Colonic mucosa (tissue), 4 donors: ENCODE data around the gene CEMIP. TPM values are rescaled to one million over a fixed set of nuclear protein-coding genes. Genes with fewer than 3 reads are reported as not detected.

Experiments used
- DNase-seq: peaks from one replicate; pipeline ENCODE4 v3.0.0-alpha.2; 2020
- H3K27ac ChIP-seq: fragments of 200-600 bp; one replicate; pipeline ENCODE4 v1.8.0; 2021
- H3K27me3 ChIP-seq: fragments of 200-600 bp; one replicate; pipeline ENCODE4 v1.8.0; 2021
- H3K36me3 ChIP-seq: fragments of 200-600 bp; one replicate; pipeline ENCODE4 v1.8.0; 2021
- H3K4me1 ChIP-seq: fragments of 200-600 bp; one replicate; pipeline ENCODE4 v1.8.0; 2021; ENCODE audit warnings: mild to moderate bottlenecking
- H3K4me3 ChIP-seq: fragments of 200-600 bp; one replicate; pipeline ENCODE4 v1.8.0; 2021
- H3K9ac ChIP-seq, 2 donors: one replicate each; pipeline ENCODE4 v1.7.0; 2013; ENCODE audit warnings: control low read depth in 2 of 2, low read depth in 2 of 2, low read length in 2 of 2
- H3K9me3 ChIP-seq: fragments of 200-600 bp; one replicate; pipeline ENCODE4 v1.8.0; 2021
- intact Hi-C: fragments of 100-400 bp; cut with DNase I; formaldehyde crosslinking; loops from one replicate; pipeline ENCODE4 v1.14.1; 2022
- total RNA-seq, 2 donors: library from RNA; stranded (reverse); fragmentation: NEBNext Ultra II Directional in 1 of 2; extraction: Animal tissue kit (Norgen Biotek cat#: 25700) in 1 of 2; gene quantifications; one replicate each; pipeline ENCODE4 v1.2.1, GENCODE V29; 2021
- TF ChIP-seq, protein P1 (sequence below): fragments of 200-600 bp; IDR thresholded peaks from one replicate; pipeline ENCODE4 v1.8.0; 2022; ENCODE audit warnings: antibody characterized with exemption, mild to moderate bottlenecking
- donor health status: healthy.
- donor health status: DM: no; HTN: no; CAD: no.
- donor health status: DM: no; HTN: no; CAD: no.

Gene CEMIP
- total RNA-seq, 2 donors from 2014 or later: 2.1 to 2.9 TPM

DNA sequence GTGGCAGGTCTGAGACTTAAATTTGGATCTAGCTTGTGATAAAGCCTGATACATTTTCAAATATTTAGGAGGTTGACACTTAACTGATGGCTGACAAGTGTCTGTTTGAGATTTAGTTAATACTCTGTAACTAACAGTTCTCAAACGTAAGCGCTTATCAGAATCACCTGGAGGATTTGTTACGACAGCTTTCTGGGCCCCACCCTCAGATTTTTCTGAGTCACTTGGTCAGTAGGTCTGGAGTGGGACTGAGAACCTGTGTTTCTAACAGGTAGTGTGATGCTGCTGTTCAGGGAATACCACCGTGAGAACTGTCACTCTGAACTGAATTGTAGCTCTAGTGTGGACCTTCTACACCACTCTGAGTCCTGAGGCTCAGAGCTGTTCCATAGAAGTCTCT is 85.5 kb downstream of the CEMIP start:
- Histone ChIP-seq H3K27ac (no peak overlapping the region), H3K4me1 (no peaks in the 10 kb centered on the region), H3K27me3 (no peaks in the 10 kb centered on the region), H3K9ac (no peak overlapping the region), H3K36me3 (no peaks in the 10 kb centered on the region), H3K4me3 (no peak overlapping the region), H3K9me3 (no peaks in the 10 kb centered on the region)
- TF ChIP-seq, protein P1, sequence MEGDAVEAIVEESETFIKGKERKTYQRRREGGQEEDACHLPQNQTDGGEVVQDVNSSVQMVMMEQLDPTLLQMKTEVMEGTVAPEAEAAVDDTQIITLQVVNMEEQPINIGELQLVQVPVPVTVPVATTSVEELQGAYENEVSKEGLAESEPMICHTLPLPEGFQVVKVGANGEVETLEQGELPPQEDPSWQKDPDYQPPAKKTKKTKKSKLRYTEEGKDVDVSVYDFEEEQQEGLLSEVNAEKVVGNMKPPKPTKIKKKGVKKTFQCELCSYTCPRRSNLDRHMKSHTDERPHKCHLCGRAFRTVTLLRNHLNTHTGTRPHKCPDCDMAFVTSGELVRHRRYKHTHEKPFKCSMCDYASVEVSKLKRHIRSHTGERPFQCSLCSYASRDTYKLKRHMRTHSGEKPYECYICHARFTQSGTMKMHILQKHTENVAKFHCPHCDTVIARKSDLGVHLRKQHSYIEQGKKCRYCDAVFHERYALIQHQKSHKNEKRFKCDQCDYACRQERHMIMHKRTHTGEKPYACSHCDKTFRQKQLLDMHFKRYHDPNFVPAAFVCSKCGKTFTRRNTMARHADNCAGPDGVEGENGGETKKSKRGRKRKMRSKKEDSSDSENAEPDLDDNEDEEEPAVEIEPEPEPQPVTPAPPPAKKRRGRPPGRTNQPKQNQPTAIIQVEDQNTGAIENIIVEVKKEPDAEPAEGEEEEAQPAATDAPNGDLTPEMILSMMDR: no peak
- no peak for DNase-seq
- intact Hi-C loops: no loop called here

GRCh38 chr15:80866936-80867335 is 87.8 kb downstream of the CEMIP start:
- no peak overlapping the region for H3K9ac ChIP-seq
- no peaks in the 10 kb centered on the region for H3K27me3 ChIP-seq
- H3K9me3 ChIP-seq: no peaks in the 10 kb centered on the region
- TF ChIP-seq, protein P1: no peak
- no peak overlapping the region for H3K4me3 ChIP-seq
- no peaks in the 10 kb centered on the region for H3K36me3 ChIP-seq
- no peaks in the 10 kb centered on the region for H3K4me1 ChIP-seq
- no peak for DNase-seq
- H3K27ac ChIP-seq: no peak overlapping the region
- intact Hi-C loops: no loop called here

DNA sequence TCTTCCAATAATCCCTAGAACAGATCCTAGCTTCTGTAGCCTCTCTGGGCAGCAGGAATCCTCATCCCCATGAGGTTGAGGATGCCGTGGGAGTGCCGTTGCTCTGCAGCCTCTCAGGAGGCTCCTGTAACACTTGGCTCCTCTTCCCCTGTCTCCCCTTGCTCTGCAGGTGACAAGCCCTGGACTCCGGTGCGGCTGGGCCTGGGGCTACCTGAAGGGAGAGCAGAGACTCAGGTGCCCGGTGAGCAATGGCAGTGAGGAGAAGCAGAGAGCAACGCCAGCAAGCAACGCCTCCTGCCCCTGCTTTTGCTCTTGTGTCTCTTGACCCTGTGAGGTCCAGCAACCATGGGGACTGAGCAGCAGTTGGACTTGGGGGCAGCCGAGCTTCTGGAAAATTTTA is 91.2 kb downstream of the CEMIP start:
- Histone ChIP-seq H3K27ac (no peak overlapping the region), H3K27me3 (no peaks in the 10 kb centered on the region), H3K9me3 (no peaks in the 10 kb centered on the region), H3K36me3 (no peaks in the 10 kb centered on the region), H3K4me1 (no peaks in the 10 kb centered on the region), H3K4me3 (no peak overlapping the region), H3K9ac (no peak overlapping the region)
- TF ChIP-seq, protein P1: no peak
- intact Hi-C loops: no loop called here
- no peak for DNase-seq

GRCh38 chr15:80870893-80871292 is 91.7 kb downstream of the CEMIP start:
- H3K4me1 ChIP-seq: no peaks in the 10 kb centered on the region
- H3K4me3 ChIP-seq: no peak overlapping the region
- TF ChIP-seq, protein P1: no peak
- H3K27ac ChIP-seq: no peak overlapping the region
- intact Hi-C loops: no loop called here
- H3K9me3 ChIP-seq: no peaks in the 10 kb centered on the region
- H3K36me3 ChIP-seq: no peaks in the 10 kb centered on the region
- DNase-seq: no peak
- H3K27me3 ChIP-seq: no peaks in the 10 kb centered on the region
- H3K9ac ChIP-seq: no peak overlapping the region

DNA sequence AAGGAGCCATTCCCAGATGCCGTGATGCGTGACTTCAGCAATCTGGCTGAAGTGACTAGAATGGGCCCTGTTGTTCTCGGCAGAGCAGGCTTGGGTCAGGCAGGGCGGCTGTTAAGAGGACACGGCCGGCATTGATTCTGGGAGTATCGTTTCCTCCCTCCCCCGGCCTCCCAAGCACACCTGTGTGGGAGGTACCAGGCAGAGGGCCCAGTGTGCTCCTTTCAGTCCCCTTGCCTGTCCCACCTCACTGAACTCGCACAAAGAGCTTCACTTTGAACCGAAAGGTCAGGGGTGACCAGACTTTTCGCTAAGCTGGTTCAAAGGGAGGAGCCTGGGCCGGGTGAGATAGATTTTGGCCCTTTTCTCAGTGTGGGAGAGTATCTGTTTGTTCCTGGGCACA is 92.7 kb downstream of the CEMIP start:
- H3K4me3 ChIP-seq: no peak overlapping the region
- no peaks in the 10 kb centered on the region for H3K27me3 ChIP-seq
- H3K4me1 ChIP-seq: no peaks in the 10 kb centered on the region
- TF ChIP-seq, protein P1: no peak
- no peaks in the 10 kb centered on the region for H3K9me3 ChIP-seq
- H3K36me3 ChIP-seq: no peaks in the 10 kb centered on the region
- no peak for DNase-seq
- H3K27ac ChIP-seq: no peak overlapping the region
- H3K9ac ChIP-seq: no peak overlapping the region
- intact Hi-C loops: no loop called here
